ENCODE measurements around the gene CD96.

GRCh38 chr3:111627092-111627491, 85.1 kb downstream of the CD96 start:
- TF ChIP-seq POLR2AphosphoS5 (IDR thresholded peaks at IDR 0.05) = no peak
- no peak for TF ChIP-seq EZH2 (IDR thresholded peaks at IDR 0.05; ENCODE audit: borderline replicate concordance, insufficient read depth, low read length, poor library complexity, severe bottlenecking)
- no peak for TF ChIP-seq EP300 (conservative IDR thresholded peaks at IDR 0.05; ENCODE audit: poor library complexity, severe bottlenecking)
- TF ChIP-seq CTCF (IDR thresholded peaks at IDR 0.05; ENCODE audit: poor library complexity, severe bottlenecking) = no peak
- no peak for TF ChIP-seq REST (IDR thresholded peaks at IDR 0.05; ENCODE audit: borderline replicate concordance)
- no peak for TF ChIP-seq TAF1 (IDR thresholded peaks at IDR 0.05; ENCODE audit: low read depth)
- TF ChIP-seq MXI1 (conservative IDR thresholded peaks at IDR 0.05; ENCODE audit: poor library complexity, severe bottlenecking) = no peak
- no peak for TF ChIP-seq SMC3 (conservative IDR thresholded peaks at IDR 0.05; ENCODE audit: poor library complexity)
